Stimulated activated CD4-positive, alpha-beta T cell treated with anti-CD3 and anti-CD28 coated beads, Interleukin-1b, Interleukin-23, amount 100 ng/mL, for 24 hours (primary cell): Measurements from ENCODE around the gene PRUNE2.

Experiments used
- DNase-seq, 4 experiments: peaks; one replicate each; pipeline ENCODE4 v3.0.0-alpha.2; 2020; ENCODE audit warnings: low read depth in 4 of 4, low spot score in 1 of 4

PRUNE2 gene

GRCh38 chr9:76662476-76663281 lies 243.2 kb downstream of the PRUNE2 start:
- DNase-seq: no peak

GRCh38 chr9:76658510-76659231 lies 247.2 kb downstream of the PRUNE2 start:
- DNase-seq: no peak

- DNase-seq: no peak
Measured at GRCh38 chr9:76657265-76657664, 248.6 kb downstream of the PRUNE2 start.

- no peak for DNase-seq
Measured at GRCh38 chr9:76655971-76656370, 249.9 kb downstream of the PRUNE2 start.

GRCh38 chr9:76655121-76655541 lies 250.8 kb downstream of the PRUNE2 start:
- DNase-seq: no peak

GRCh38 chr9:76654575-76654974 lies 251.3 kb downstream of the PRUNE2 start:
- no peak for DNase-seq

- no peak for DNase-seq
Measured at GRCh38 chr9:76654051-76654461, 251.9 kb downstream of the PRUNE2 start.

GRCh38 chr9:76652894-76653293 lies 253.0 kb downstream of the PRUNE2 start:
- DNase-seq: no peak

- DNase-seq: no peak
Measured at GRCh38 chr9:76651119-76651705, 254.7 kb downstream of the PRUNE2 start.

GRCh38 chr9:76650692-76651091 lies 255.2 kb downstream of the PRUNE2 start:
- no peak for DNase-seq

GRCh38 chr9:76649894-76650293 lies 256.0 kb downstream of the PRUNE2 start:
- DNase-seq: no peak

GRCh38 chr9:76646249-76646648 lies 259.7 kb downstream of the PRUNE2 start:
- DNase-seq: no peak

- DNase-seq: no peak
Measured at GRCh38 chr9:76644647-76645250, 261.2 kb downstream of the PRUNE2 start.

GRCh38 chr9:76644171-76644570 lies 261.7 kb downstream of the PRUNE2 start:
- no peak for DNase-seq

- no peak for DNase-seq
Measured at GRCh38 chr9:76643399-76644117, 262.4 kb downstream of the PRUNE2 start.

GRCh38 chr9:76642701-76643209 lies 263.2 kb downstream of the PRUNE2 start:
- no peak for DNase-seq

- no peak for DNase-seq
Measured at GRCh38 chr9:76642074-76642473, 263.8 kb downstream of the PRUNE2 start.

- DNase-seq: no peak
Measured at GRCh38 chr9:76638001-76638400, 267.9 kb downstream of the PRUNE2 start.

GRCh38 chr9:76637416-76637815 lies 268.5 kb downstream of the PRUNE2 start:
- DNase-seq: no peak

GRCh38 chr9:76634356-76635054 lies 271.4 kb downstream of the PRUNE2 start:
- DNase-seq: no peak
